22Rv1 (cell line): ENCODE results near the gene STEAP1B.

Source experiments
- CTCF ChIP-seq: fragments of 450-650 bp; IDR thresholded peaks from 2 replicates; pipeline ENCODE4 v1.5.1; 2017; ENCODE audit warnings: mild to moderate bottlenecking
- ZFX ChIP-seq: fragments of 450-650 bp; IDR thresholded peaks from 2 replicates; pipeline ENCODE4 v1.6.1; 2017; ENCODE audit warnings: antibody characterized with exemption, borderline replicate concordance

GRCh38 chr7:22402250-22402649 lies 97.7 kb downstream of the STEAP1B start:
- TF ChIP-seq CTCF (no peak), ZFX (no peak)
